B cell (primary cell): ENCODE data around the gene HLA-DRB1.

ENCODE experiments used
- EZH2 ChIP-seq: IDR thresholded peaks from 2 replicates; pipeline ENCODE4 v1.6.1; 2012; ENCODE audit warnings: borderline replicate concordance, low read depth, mild to moderate bottlenecking, moderate library complexity, low read length; ENCODE audit not compliant: insufficient read depth, poor library complexity, severe bottlenecking
- TF ChIP-seq, protein P1 (sequence below): fragments of 200-600 bp; IDR thresholded peaks from one replicate; pipeline ENCODE4 v1.8.0; 2022; ENCODE audit warnings: antibody characterized with exemption, mild to moderate bottlenecking

DNA sequence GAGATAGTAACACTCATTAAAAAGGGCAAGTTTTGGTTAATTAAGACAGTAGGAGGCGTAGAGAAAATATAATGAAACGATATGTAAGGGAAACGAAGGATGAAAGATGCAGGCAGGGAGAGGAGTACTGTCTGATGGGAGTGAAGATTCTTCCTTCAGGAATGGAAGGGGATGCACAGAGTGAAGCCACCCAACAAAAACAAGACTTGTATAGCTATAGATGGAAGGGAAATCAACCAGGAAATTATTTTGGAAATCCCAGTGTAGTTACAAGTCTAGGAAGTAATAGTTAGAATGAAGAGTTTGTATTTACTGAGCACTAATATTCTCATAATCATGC is 19.7 kb upstream of the HLA-DRB1 start:
- TF ChIP-seq, protein P1, sequence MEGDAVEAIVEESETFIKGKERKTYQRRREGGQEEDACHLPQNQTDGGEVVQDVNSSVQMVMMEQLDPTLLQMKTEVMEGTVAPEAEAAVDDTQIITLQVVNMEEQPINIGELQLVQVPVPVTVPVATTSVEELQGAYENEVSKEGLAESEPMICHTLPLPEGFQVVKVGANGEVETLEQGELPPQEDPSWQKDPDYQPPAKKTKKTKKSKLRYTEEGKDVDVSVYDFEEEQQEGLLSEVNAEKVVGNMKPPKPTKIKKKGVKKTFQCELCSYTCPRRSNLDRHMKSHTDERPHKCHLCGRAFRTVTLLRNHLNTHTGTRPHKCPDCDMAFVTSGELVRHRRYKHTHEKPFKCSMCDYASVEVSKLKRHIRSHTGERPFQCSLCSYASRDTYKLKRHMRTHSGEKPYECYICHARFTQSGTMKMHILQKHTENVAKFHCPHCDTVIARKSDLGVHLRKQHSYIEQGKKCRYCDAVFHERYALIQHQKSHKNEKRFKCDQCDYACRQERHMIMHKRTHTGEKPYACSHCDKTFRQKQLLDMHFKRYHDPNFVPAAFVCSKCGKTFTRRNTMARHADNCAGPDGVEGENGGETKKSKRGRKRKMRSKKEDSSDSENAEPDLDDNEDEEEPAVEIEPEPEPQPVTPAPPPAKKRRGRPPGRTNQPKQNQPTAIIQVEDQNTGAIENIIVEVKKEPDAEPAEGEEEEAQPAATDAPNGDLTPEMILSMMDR: no peak
- TF ChIP-seq EZH2: no peak
